Breast epithelium (tissue), 3 donors: Measurements from ENCODE around the gene SP100.

ENCODE experiments used
- POLR2AphosphoS5 ChIP-seq, 3 donors: sonication (generic); formaldehyde crosslinking; IDR thresholded peaks; one replicate each; pipeline ENCODE4 v1.6.1; 2017; ENCODE audit warnings: antibody characterized with exemption in 3 of 3
- TF ChIP-seq, protein P1 (sequence below), 3 donors: fragments of 450-650 bp; IDR thresholded peaks; one replicate each; pipeline ENCODE4 v1.5.1; 2016 to 2017; ENCODE audit warnings: antibody characterized with exemption in 3 of 3, mild to moderate bottlenecking in 3 of 3, moderate library complexity in 3 of 3

DNA sequence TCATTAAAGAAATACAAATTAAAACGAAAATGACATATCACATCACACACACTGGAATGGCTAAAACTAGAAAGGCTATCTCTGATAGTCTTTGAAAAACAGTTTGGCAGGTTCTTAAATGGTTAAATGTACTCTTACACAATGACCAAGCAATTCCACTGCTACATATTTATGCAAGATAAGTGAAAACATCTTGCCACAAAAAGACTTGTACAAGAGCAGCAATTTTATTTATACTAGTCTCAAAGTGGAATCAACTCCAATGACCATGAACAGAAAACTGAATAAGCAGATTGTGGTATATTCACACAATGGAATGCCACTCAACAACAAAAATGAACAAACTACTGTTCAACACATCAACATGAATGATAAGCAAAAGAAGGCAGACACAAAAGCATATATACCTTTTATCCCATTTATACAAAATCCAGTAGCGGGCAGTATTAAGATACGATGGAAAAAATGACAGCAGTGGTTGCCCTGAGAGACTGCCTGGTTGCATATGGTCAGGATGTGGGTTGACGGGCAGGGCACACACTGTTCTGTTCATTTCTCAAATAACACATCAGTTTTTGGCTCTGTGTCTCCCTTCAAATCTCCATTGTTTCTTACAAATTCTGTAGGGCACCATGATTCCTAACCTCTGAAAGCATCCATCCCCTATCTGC lies 25.4 kb downstream of the SP100 start:
- no peak for TF ChIP-seq POLR2AphosphoS5 (IDR thresholded peaks at IDR 0.05)
- TF ChIP-seq, protein P1, sequence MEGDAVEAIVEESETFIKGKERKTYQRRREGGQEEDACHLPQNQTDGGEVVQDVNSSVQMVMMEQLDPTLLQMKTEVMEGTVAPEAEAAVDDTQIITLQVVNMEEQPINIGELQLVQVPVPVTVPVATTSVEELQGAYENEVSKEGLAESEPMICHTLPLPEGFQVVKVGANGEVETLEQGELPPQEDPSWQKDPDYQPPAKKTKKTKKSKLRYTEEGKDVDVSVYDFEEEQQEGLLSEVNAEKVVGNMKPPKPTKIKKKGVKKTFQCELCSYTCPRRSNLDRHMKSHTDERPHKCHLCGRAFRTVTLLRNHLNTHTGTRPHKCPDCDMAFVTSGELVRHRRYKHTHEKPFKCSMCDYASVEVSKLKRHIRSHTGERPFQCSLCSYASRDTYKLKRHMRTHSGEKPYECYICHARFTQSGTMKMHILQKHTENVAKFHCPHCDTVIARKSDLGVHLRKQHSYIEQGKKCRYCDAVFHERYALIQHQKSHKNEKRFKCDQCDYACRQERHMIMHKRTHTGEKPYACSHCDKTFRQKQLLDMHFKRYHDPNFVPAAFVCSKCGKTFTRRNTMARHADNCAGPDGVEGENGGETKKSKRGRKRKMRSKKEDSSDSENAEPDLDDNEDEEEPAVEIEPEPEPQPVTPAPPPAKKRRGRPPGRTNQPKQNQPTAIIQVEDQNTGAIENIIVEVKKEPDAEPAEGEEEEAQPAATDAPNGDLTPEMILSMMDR (IDR thresholded peaks at IDR 0.05), result no peak
